Subcutaneous adipose tissue (tissue), 4 donors: Measurements from ENCODE around the gene TYMP. TPM values are rescaled to one million over a fixed set of nuclear protein-coding genes. Genes with fewer than 3 reads are reported as not detected.

Source experiments
- CTCF ChIP-seq: fragments of 450-650 bp; IDR thresholded peaks from one replicate; pipeline ENCODE4 v1.5.1; 2016; ENCODE audit warnings: low read depth, mild to moderate bottlenecking, control low read depth, antibody characterized with exemption, moderate library complexity
- total RNA-seq, 4 donors: library from RNA; depleted of rRNA; stranded (reverse); fragments of >200 nt; gene quantifications; one replicate each; pipeline ENCODE4 v1.1.0, GENCODE V29; 2016

The TYMP gene
- total RNA-seq, 4 donors from 2014 or later, result 28.9 to 129 (median 108) TPM

GRCh38 chr22:50575426-50575941 is 45.7 kb upstream of the TYMP start:
- no peak for TF ChIP-seq CTCF

- TF ChIP-seq CTCF, result no peak
Observed at GRCh38 chr22:50574383-50574755, 44.6 kb upstream of the TYMP start.

GRCh38 chr22:50573491-50574382 is 43.9 kb upstream of the TYMP start:
- TF ChIP-seq CTCF, result no peak

- no peak for TF ChIP-seq CTCF
Observed at GRCh38 chr22:50572965-50573364, 43.2 kb upstream of the TYMP start.

- no peak for TF ChIP-seq CTCF
Observed at GRCh38 chr22:50571264-50572175, 41.7 kb upstream of the TYMP start.

GRCh38 chr22:50570861-50571260 is 41.0 kb upstream of the TYMP start:
- no peak for TF ChIP-seq CTCF
